Mesenchymal stem cell (in vitro differentiated cells and primary cell): ENCODE data around the gene DDX11.

Experiments used
- DNase-seq: peaks from one replicate; pipeline ENCODE4 v3.0.0-alpha.2; 2013
- H2AFZ ChIP-seq: one replicate; pipeline ENCODE4 v1.6.1; 2013; ENCODE audit warnings: low read depth, mild to moderate bottlenecking, control low read depth, inconsistent platforms, low read length, moderate library complexity
- H2AK5ac ChIP-seq: 2 replicates; pipeline ENCODE4 v1.6.1; 2013; ENCODE audit warnings: low read length, moderate library complexity, mild to moderate bottlenecking, inconsistent platforms; ENCODE audit not compliant: severe bottlenecking
- H2BK120ac ChIP-seq: one replicate; pipeline ENCODE4 v1.6.1; 2013; ENCODE audit warnings: low read depth, mild to moderate bottlenecking, inconsistent platforms, low read length, moderate library complexity
- H2BK12ac ChIP-seq, 2 experiments: one replicate each; pipeline ENCODE4 v1.6.1; 2013; ENCODE audit warnings: inconsistent platforms in 2 of 2, low read length in 2 of 2, mild to moderate bottlenecking in 2 of 2, moderate library complexity in 2 of 2, control low read depth in 1 of 2
- H2BK15ac ChIP-seq: one replicate; pipeline ENCODE4 v1.6.1; 2013; ENCODE audit warnings: mild to moderate bottlenecking, low read depth, inconsistent platforms; ENCODE audit not compliant: poor library complexity, severe bottlenecking
- H2BK5ac ChIP-seq: 2 replicates; pipeline ENCODE4 v1.6.1; 2013; ENCODE audit warnings: low read depth, mild to moderate bottlenecking, low read length, control low read depth, inconsistent platforms; ENCODE audit not compliant: poor library complexity, severe bottlenecking
- H3K14ac ChIP-seq, 2 experiments: one replicate each; pipeline ENCODE4 v1.6.1; 2013; ENCODE audit warnings: inconsistent platforms in 2 of 2, low read length in 2 of 2, control low read depth in 1 of 2, mild to moderate bottlenecking in 1 of 2, moderate library complexity in 1 of 2
- H3K18ac ChIP-seq, 2 experiments: one replicate each; pipeline ENCODE4 v1.6.1; 2013; ENCODE audit warnings: inconsistent platforms in 2 of 2, low read length in 2 of 2, control low read depth in 1 of 2, low read depth in 1 of 2, mild to moderate bottlenecking in 1 of 2
- H3K23ac ChIP-seq, 2 experiments: one replicate each; pipeline ENCODE4 v1.6.1; 2013; ENCODE audit warnings: inconsistent platforms in 2 of 2, low read length in 2 of 2, mild to moderate bottlenecking in 2 of 2, moderate library complexity in 2 of 2, control low read depth in 1 of 2
- H3K27ac ChIP-seq: 2 replicates; pipeline ENCODE4 v1.5.1; 2013; ENCODE audit warnings: mild to moderate bottlenecking, moderate library complexity, low read length, control low read depth, inconsistent platforms; ENCODE audit not compliant: poor library complexity, severe bottlenecking
- H3K27me3 ChIP-seq, 2 experiments: 2 replicates each; pipeline versions ENCODE4 v1.6.1 to v1.7.0; 2013; ENCODE audit warnings: low read length in 2 of 2, mild to moderate bottlenecking in 2 of 2, moderate library complexity in 2 of 2, control low read depth in 1 of 2, inconsistent platforms in 1 of 2; ENCODE audit not compliant: control insufficient read depth in 1 of 2, insufficient read depth in 1 of 2
- H3K36me3 ChIP-seq, 2 experiments: 2 replicates each; pipeline versions ENCODE4 v1.6.1 to v1.7.0; 2013; ENCODE audit warnings: low read length in 2 of 2, control low read depth in 1 of 2, inconsistent platforms in 1 of 2, low read depth in 1 of 2, mild to moderate bottlenecking in 1 of 2; ENCODE audit not compliant: insufficient read depth in 2 of 2, control insufficient read depth in 1 of 2
- H3K4ac ChIP-seq, 2 experiments: one replicate each; pipeline ENCODE4 v1.6.1; 2013; ENCODE audit warnings: inconsistent platforms in 2 of 2, low read length in 2 of 2, mild to moderate bottlenecking in 2 of 2, moderate library complexity in 2 of 2, control low read depth in 1 of 2, low read depth in 1 of 2
- H3K4me1 ChIP-seq: 2 replicates; pipeline ENCODE4 v1.6.1; 2013; ENCODE audit warnings: low read depth, low read length, control low read depth; ENCODE audit not compliant: control insufficient read depth, insufficient read depth
- H3K4me2 ChIP-seq: 2 replicates; pipeline ENCODE4 v1.6.1; 2013; ENCODE audit warnings: low read length, mild to moderate bottlenecking, inconsistent platforms; ENCODE audit not compliant: poor library complexity, severe bottlenecking
- H3K4me3 ChIP-seq, 2 experiments: 2 replicates each; pipeline versions ENCODE4 v1.5.1 to v1.7.0; 2013; ENCODE audit warnings: low read length in 2 of 2, mild to moderate bottlenecking in 2 of 2, control low read depth in 1 of 2, low read depth in 1 of 2; ENCODE audit not compliant: insufficient read depth in 1 of 2
- H3K79me1 ChIP-seq: replicated peaks from 2 replicates; pipeline ENCODE4 v1.6.1; 2013; ENCODE audit warnings: mild to moderate bottlenecking, control low read depth, low read length, inconsistent platforms; ENCODE audit not compliant: poor library complexity, severe bottlenecking
- H3K9ac ChIP-seq: 2 replicates; pipeline ENCODE4 v1.7.0; 2013; ENCODE audit warnings: mild to moderate bottlenecking, low read length, moderate library complexity
- H3K9me3 ChIP-seq: 2 replicates; pipeline ENCODE4 v1.7.0; 2013; ENCODE audit warnings: mild to moderate bottlenecking, low read length; ENCODE audit not compliant: control insufficient read depth
- H4K8ac ChIP-seq: one replicate; pipeline ENCODE4 v1.6.1; 2013; ENCODE audit warnings: inconsistent platforms, mild to moderate bottlenecking, low read length, moderate library complexity
- H4K91ac ChIP-seq: one replicate; pipeline ENCODE4 v1.6.1; 2013; ENCODE audit warnings: mild to moderate bottlenecking, low read length, inconsistent platforms
- WGBS: methylation state at CpG from one replicate; pipeline ENCODE4 v1.1.7; 2013; ENCODE audit warnings: mixed read lengths; 5-methylcytosine and 5-hydroxymethylcytosine counted together

Gene DDX11

DNA sequence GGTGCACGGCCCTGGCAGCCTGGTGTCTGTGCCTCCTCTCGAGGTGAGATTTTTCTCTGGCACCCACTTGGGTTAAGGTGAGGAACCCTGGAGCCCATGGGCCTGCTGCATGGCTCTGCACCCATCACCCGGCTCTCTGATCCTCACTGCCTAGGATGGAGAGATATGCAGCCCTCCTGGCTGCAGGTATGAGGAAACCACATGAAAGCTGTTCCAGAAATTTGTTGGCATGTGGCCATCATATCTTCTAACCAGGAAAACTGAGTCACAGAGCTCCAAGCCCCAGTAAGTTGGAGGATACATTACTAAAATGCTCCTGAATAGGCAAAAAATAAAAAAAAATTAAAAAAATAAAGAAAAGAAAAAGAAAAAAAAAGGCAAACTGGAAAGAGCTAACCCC, 39.3 kb upstream of the DDX11 start:
- Histone ChIP-seq H3K27ac (no peak overlapping the region), H2AFZ (no peak overlapping the region), H3K18ac (no peak overlapping the region), H3K79me1 (no peaks in the 10 kb centered on the region), H3K36me3 (no peaks in the 10 kb centered on the region), H3K9me3 (no peaks in the 10 kb centered on the region), H2BK120ac (no peak overlapping the region), H3K4me3 (no peak overlapping the region), H4K91ac (no peak overlapping the region), H3K23ac (no peak overlapping the region), H3K9ac (no peak overlapping the region), H3K14ac (no peak overlapping the region), H2AK5ac (no peak overlapping the region), H2BK15ac (no peak overlapping the region), H2BK5ac (no peak overlapping the region), H3K4me2 (no peak overlapping the region), H4K8ac (no peak overlapping the region), H3K4ac (no peak overlapping the region), H3K4me1 (peaks cover 18% of the 10 kb centered on the region), H3K27me3 (peaks cover 0 to 16% of the 10 kb centered on the region in 2 experiments), H2BK12ac (no peak overlapping the region)
- no peak for DNase-seq
- WGBS, result 89% methylated on average over 3 of the region's 3 CpGs

DNA sequence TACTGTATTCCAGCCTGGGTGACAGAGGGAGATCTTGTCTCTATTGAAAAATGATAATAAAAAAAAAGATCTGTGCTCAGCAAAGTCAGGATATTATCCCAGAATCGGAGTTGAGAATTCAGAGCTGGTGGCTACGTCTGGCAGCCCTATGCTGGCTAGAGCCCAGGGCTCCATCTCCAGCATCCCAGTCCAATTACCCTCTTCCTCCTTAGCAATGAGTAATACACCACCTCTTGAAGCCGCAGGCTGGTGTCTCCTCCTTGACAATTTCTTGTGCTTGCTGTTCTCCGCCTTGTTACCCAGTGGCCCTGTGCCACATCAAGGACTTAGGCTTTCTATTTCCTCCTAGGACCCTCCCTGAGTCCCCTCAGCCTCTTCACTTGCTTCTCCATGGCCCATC, 38.4 kb upstream of the DDX11 start:
- Histone ChIP-seq H3K18ac (peak overlapping the region in 1 of 2 experiments; percentile 58), H3K4me3 (no peak overlapping the region), H3K9ac (no peak overlapping the region), H4K91ac (peak overlapping the region; percentile 34), H3K27me3 (peaks cover 0 to 22% of the 10 kb centered on the region in 2 experiments), H3K79me1 (no peaks in the 10 kb centered on the region), H4K8ac (no peak overlapping the region), H3K9me3 (no peaks in the 10 kb centered on the region), H3K4me1 (peaks cover 18% of the 10 kb centered on the region), H3K14ac (no peak overlapping the region), H3K36me3 (no peaks in the 10 kb centered on the region), H2BK12ac (no peak overlapping the region), H3K4me2 (no peak overlapping the region), H2BK120ac (no peak overlapping the region), H2BK5ac (no peak overlapping the region), H3K27ac (no peak overlapping the region), H3K23ac (no peak overlapping the region), H2BK15ac (peak overlapping the region; percentile 28), H2AK5ac (peak overlapping the region; percentile 5), H2AFZ (no peak overlapping the region), H3K4ac (no peak overlapping the region)
- DNase-seq, result no peak
- 66% methylated on average over 4 of the region's 4 CpGs for WGBS

DNA sequence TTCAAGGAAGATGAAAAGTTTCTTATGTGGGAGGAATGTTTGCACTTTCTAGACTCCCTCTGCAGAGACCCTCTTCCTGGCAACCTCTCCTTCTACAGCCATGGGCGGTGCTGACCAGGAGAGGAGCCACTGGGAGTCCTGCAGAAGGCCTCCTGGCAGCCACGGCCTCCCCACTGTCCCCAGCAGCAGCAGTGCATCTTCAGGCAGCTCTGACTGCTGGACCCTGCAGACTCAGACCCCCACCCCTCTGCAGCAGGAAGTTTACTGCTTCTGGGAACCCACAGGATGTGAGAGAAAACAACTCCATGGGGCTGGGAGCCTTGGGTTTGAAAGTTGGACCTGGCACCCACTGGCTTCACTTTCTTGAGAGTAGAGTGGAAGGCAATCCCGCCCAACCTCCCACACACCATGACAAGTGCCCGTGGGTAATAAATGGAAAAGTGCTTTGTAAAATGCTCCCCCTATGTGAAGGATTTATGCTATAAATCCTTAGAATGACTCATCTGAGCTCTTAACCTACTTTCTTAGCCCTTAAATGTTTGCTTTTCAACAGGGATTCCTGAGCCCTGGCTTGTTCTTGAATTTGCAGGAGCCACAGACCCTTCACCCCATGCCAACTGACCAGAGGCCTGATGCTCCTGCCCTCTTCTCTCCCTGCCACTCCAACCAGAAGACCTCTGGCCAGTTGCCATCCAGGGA, 37.5 kb upstream of the DDX11 start:
- peaks cover 0 to 24% of the 10 kb centered on the region in 2 experiments for H3K27me3 ChIP-seq
- 77% methylated on average over 2 of the region's 4 CpGs for WGBS
- DNase-seq, result peak; percentile 59

DNA sequence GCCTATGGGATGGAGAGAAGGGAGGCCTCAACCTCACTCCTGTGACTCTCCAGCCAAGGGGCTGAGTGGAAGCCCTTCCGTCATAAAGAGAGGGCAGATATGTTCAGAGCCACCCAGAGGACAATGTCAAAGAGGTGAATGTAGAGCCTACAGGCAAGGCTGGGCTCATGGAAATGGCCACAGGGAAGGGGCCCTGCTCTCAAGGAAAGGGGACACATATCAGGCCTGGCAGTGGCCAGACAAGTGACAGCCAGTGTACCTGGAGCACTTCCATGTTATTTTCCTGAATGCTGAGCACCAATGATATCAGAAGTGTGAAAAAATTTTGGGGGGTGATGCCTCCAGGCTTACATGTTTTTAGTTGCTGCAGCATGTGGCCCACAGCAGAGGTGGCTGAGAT, 36.6 kb upstream of the DDX11 start:
- no peaks in the 10 kb centered on the region for H3K79me1 ChIP-seq
- H2BK120ac ChIP-seq, result no peak overlapping the region
- H3K9ac ChIP-seq, result no peak overlapping the region
- no peak overlapping the region for H3K4ac ChIP-seq
- H3K18ac ChIP-seq, result peak overlapping the region in 1 of 2 experiments; percentile 26
- H2BK5ac ChIP-seq, result no peak overlapping the region
- H3K4me2 ChIP-seq, result no peak overlapping the region
- H3K4me3 ChIP-seq, result no peak overlapping the region
- no peaks in the 10 kb centered on the region for H3K36me3 ChIP-seq
- no peak overlapping the region for H2BK15ac ChIP-seq
- no peak overlapping the region for H4K8ac ChIP-seq
- no peak overlapping the region for H2AFZ ChIP-seq
- DNase-seq, result no peak
- peaks cover 18% of the 10 kb centered on the region for H3K4me1 ChIP-seq
- H2BK12ac ChIP-seq, result no peak overlapping the region
- H3K14ac ChIP-seq, result no peak overlapping the region
- peaks cover 0 to 24% of the 10 kb centered on the region in 2 experiments for H3K27me3 ChIP-seq
- H3K27ac ChIP-seq, result no peak overlapping the region
- H4K91ac ChIP-seq, result no peak overlapping the region
- no peak overlapping the region for H2AK5ac ChIP-seq
- 87% methylated on average over 1 of the region's 1 CpG for WGBS
- no peak overlapping the region for H3K23ac ChIP-seq
- no peaks in the 10 kb centered on the region for H3K9me3 ChIP-seq

More for the DNA sequence above, 37.5 kb upstream of the DDX11 start:
- Histone ChIP-seq H2AFZ (no peak overlapping the region), H2BK12ac (peak overlapping the region in 1 of 2 experiments; percentile 3), H3K79me1 (no peaks in the 10 kb centered on the region), H3K23ac (no peak overlapping the region), H3K4me1 (peaks cover 18% of the 10 kb centered on the region), H4K8ac (no peak overlapping the region), H2BK120ac (no peak overlapping the region), H3K14ac (peak overlapping the region in 1 of 2 experiments; percentile 73), H2AK5ac (no peak overlapping the region), H4K91ac (no peak overlapping the region), H3K36me3 (no peaks in the 10 kb centered on the region), H3K27ac (no peak overlapping the region), H3K4me3 (no peak overlapping the region), H2BK15ac (peak overlapping the region; percentile 28), H3K9me3 (no peaks in the 10 kb centered on the region), H3K18ac (no peak overlapping the region), H3K4ac (no peak overlapping the region), H2BK5ac (no peak overlapping the region), H3K9ac (no peak overlapping the region), H3K4me2 (no peak overlapping the region)
